ENCODE measurements around the gene ASPM. TPM values are rescaled to one million over a fixed set of nuclear protein-coding genes. Genes with fewer than 3 reads are reported as not detected.

Gene ASPM
- total RNA-seq, 6 experiments from 2014 or later: 0.20 to 4.3 (median 1.1) TPM

DNA sequence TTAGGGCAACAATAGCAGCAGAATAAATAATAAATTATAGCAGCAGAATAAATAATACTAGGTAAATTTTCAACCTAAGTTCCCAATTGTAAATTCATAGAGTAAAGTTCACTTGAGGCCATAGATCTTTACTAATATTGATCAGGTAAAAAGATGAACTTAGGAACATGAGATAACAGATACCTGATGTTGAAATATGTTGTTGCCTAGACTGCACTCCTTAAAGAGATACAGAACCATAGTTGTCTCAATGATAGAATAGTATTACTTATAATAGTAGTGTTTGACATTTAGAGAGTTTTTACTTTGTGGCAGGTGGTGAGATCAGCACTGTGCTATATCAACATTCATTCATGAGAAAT, 79.0 kb downstream of the ASPM start:
- intact Hi-C loops (cut with DNase I): loop anchor here in 1 of 2 donors (10.0 kb wide), 1 partner anchor 243 kb away; no protein-coding TSS in a partner anchor
- DNase-seq (no peak), ATAC-seq (peak; percentile 77 to 90 (median 78))
- peaks cover 0 to 19% (median 7%) of the 10 kb centered on the region in 4 donors for H3K4me1 ChIP-seq
- H3K9me3 ChIP-seq: no peaks in the 10 kb centered on the region
- no peaks in the 10 kb centered on the region for H3K36me3 ChIP-seq
- TF ChIP-seq, protein P1, sequence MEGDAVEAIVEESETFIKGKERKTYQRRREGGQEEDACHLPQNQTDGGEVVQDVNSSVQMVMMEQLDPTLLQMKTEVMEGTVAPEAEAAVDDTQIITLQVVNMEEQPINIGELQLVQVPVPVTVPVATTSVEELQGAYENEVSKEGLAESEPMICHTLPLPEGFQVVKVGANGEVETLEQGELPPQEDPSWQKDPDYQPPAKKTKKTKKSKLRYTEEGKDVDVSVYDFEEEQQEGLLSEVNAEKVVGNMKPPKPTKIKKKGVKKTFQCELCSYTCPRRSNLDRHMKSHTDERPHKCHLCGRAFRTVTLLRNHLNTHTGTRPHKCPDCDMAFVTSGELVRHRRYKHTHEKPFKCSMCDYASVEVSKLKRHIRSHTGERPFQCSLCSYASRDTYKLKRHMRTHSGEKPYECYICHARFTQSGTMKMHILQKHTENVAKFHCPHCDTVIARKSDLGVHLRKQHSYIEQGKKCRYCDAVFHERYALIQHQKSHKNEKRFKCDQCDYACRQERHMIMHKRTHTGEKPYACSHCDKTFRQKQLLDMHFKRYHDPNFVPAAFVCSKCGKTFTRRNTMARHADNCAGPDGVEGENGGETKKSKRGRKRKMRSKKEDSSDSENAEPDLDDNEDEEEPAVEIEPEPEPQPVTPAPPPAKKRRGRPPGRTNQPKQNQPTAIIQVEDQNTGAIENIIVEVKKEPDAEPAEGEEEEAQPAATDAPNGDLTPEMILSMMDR (IDR thresholded peaks at IDR 0.05): no peak
- no peak for TF ChIP-seq POLR2A (IDR thresholded peaks at IDR 0.05)
- no peaks in the 10 kb centered on the region for H3K27me3 ChIP-seq
- H3K27ac ChIP-seq: peak overlapping the region in 2 of 3 donors; percentile 50 to 53
- H3K4me3 ChIP-seq: peak overlapping the region; percentile 13 to 56 (median 49)

DNA sequence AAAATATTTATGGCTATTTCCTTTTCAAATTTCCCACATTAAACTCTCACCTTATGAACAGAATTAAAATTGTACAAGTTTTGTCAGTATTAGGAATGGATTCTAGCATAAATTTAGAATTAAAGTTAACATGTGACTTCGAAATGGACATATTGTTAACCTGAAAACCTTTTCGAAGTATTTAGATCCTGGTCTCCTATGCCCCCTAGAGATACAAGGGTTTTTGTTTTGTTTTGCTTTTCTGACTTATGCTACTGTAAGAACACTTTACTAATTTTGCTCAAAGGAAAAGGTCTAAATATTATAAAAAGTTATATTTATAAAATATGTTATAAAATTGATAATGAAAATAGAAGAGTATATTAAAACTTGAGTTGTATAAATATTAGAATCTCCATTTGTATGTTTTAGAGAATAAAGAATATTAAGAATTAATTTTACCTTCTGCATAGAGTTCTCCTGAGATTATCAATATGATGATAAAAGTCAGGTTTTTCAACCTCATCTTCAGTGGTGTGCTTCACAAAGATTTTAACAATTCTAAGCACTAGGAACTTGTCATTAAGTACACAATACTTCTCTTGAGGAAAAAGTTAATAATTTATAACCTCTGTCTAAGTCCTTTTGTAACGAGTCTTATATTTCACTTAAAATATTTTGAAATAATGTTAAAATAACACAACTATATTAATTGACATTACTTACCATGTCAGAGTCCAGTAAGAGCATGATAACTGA, 79.6 kb downstream of the ASPM start, which contains the start of gene F13B:
Gene F13B, minus strand, starts transcription at position 542 of the 738 bp plus-strand sequence. Its CDS starts 37 bp downstream, at position 505.
- peak; percentile 61 to 81 (median 72) for ATAC-seq
- no peak for DNase-seq
- no peaks in the 10 kb centered on the region for H3K36me3 ChIP-seq
- H3K9me3 ChIP-seq: no peaks in the 10 kb centered on the region
- TF ChIP-seq, protein P1 (IDR thresholded peaks at IDR 0.05): peak; percentile 9 to 40 (median 33)
- TF ChIP-seq POLR2A (IDR thresholded peaks at IDR 0.05): no peak
- peak within 1 kb of the TSS; percentile 13 to 56 (median 49) for H3K4me3 ChIP-seq
- WGBS (ENCODE audit: insufficient coverage, low coverage, low lambda C conversion rate, missing lambda C conversion rate): 24% methylated on average over 3 of the region's 3 CpGs
- H3K4me1 ChIP-seq: peaks cover 0 to 24% (median 8%) of the 10 kb centered on the region in 4 donors
- intact Hi-C loops (cut with DNase I): loop anchor here in 1 of 2 donors (10.0 kb wide), 1 partner anchor 242 kb away; no protein-coding TSS in a partner anchor
- peak within 1 kb of the TSS in 2 of 3 donors; percentile 50 to 53 for H3K27ac ChIP-seq
- no peaks in the 10 kb centered on the region for H3K27me3 ChIP-seq

DNA sequence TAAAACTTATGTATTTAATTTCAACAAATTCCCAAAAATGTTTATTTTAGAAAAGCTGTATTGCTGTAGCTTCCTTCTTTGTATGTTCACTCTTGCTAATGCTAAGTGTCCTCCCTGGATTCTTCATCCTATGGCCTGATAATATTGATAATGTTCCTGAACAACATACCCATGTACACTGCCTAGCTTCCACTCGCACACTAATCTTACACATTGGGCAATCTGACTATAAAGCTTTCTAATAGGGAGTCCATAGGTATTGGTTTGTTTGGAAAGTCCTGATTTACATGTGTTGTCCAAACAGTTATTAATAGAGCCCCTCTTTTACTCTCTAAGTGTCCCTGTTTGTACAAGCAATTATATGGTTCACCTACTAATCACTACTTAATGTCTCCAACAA, 80.2 kb downstream of the ASPM start:
- H3K9me3 ChIP-seq: no peaks in the 10 kb centered on the region
- 25% methylated on average over 1 of the region's 1 CpG for WGBS (ENCODE audit: insufficient coverage, low coverage, low lambda C conversion rate, missing lambda C conversion rate)
- ATAC-seq (peak; percentile 45 to 60 (median 54)), DNase-seq (no peak)
- no peaks in the 10 kb centered on the region for H3K36me3 ChIP-seq
- peak overlapping the region in 2 of 3 donors; percentile 50 to 53 for H3K27ac ChIP-seq
- H3K27me3 ChIP-seq: no peaks in the 10 kb centered on the region
- TF ChIP-seq, protein P1 (IDR thresholded peaks at IDR 0.05): no peak
- TF ChIP-seq POLR2A (IDR thresholded peaks at IDR 0.05): no peak
- intact Hi-C loops (cut with DNase I): loop anchor here in 1 of 2 donors (10.0 kb wide), 1 partner anchor 241 kb away; no protein-coding TSS in a partner anchor
- peak overlapping the region; percentile 13 to 56 (median 49) for H3K4me3 ChIP-seq
- H3K4me1 ChIP-seq: peaks cover 0 to 27% (median 8%) of the 10 kb centered on the region in 4 donors

DNA sequence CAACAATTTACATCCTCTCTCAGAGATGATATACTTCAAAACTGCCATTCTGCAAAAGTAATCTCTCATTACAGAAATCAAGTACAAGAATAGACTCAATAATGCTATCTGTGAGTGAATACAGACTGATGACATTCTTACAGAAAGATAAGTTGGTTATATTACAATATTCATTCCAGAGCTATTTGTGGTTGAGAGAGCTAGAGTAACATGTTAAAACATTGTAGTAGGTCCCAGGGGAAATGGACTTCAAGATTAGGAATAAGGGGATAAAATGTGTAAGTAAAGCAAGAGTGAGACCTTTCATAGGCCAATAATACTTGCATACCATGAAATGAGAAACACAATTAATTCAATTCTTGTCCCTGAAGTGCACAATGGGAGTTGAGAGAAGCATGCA, 80.9 kb downstream of the ASPM start:
- Histone ChIP-seq H3K27me3 (no peaks in the 10 kb centered on the region), H3K4me3 (peak overlapping the region; percentile 13 to 56 (median 49)), H3K27ac (peak overlapping the region in 1 of 3 donors; percentile 50), H3K36me3 (peaks cover 0 to 2% (median 0%) of the 10 kb centered on the region in 4 donors), H3K4me1 (peaks cover 0 to 31% (median 8%) of the 10 kb centered on the region in 4 donors), H3K9me3 (no peaks in the 10 kb centered on the region)
- TF ChIP-seq, protein P1 (IDR thresholded peaks at IDR 0.05): no peak
- TF ChIP-seq POLR2A (IDR thresholded peaks at IDR 0.05): no peak
- intact Hi-C loops (cut with DNase I): loop anchor here in 1 of 2 donors (10.0 kb wide), 1 partner anchor 241 kb away; no protein-coding TSS in a partner anchor
- ATAC-seq (no peak), DNase-seq (no peak)

All from right lobe of liver (tissue), 6 donors.